ENCODE data around the gene C18orf32.

DNA sequence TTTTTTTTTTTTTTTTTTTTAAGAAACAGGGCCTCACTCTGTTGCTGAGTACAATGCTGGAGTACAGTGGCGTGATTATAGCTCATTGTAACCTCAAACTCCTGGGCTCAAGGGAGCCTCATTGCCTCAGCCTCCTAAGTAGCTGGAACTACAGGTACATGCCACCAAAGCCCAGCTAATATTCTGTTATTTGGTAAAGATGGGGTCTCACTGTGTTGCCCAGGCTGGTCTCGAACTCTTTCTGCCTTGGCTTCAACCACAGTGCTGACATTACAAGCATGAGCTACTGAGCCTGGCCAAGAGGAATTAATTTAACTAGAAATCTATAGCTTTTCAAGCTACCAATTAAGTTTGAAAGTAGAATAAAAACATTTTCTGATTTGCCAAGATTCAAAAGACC, 54.4 kb downstream of the C18orf32 start:
- no peak for TF ChIP-seq POLR2A (IDR thresholded peaks at IDR 0.05)
- TF ChIP-seq, protein P1, sequence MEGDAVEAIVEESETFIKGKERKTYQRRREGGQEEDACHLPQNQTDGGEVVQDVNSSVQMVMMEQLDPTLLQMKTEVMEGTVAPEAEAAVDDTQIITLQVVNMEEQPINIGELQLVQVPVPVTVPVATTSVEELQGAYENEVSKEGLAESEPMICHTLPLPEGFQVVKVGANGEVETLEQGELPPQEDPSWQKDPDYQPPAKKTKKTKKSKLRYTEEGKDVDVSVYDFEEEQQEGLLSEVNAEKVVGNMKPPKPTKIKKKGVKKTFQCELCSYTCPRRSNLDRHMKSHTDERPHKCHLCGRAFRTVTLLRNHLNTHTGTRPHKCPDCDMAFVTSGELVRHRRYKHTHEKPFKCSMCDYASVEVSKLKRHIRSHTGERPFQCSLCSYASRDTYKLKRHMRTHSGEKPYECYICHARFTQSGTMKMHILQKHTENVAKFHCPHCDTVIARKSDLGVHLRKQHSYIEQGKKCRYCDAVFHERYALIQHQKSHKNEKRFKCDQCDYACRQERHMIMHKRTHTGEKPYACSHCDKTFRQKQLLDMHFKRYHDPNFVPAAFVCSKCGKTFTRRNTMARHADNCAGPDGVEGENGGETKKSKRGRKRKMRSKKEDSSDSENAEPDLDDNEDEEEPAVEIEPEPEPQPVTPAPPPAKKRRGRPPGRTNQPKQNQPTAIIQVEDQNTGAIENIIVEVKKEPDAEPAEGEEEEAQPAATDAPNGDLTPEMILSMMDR (IDR thresholded peaks at IDR 0.05): no peak

Measured in right lobe of liver (tissue), 4 donors.